Transverse colon (tissue), 4 donors: ENCODE results near the gene LRWD1. TPM values are rescaled to one million over a fixed set of nuclear protein-coding genes. Genes with fewer than 3 reads are reported as not detected.

Experiments
- DNase-seq: peaks from one replicate; pipeline ENCODE4 v3.0.0-alpha.2; 2019
- H3K27ac ChIP-seq, 4 donors: fragments of 200-600 bp; sonication (generic); 2 replicates each; pipeline ENCODE4 v1.5.1; 2016 to 2018; ENCODE audit warnings: inconsistent platforms in 4 of 4
- H3K27me3 ChIP-seq: fragments of 200-600 bp; sonication (generic); 2 replicates; pipeline ENCODE4 v1.5.1; 2017; ENCODE audit warnings: inconsistent platforms
- H3K36me3 ChIP-seq, 4 donors: fragments of 200-600 bp; sonication (generic); 2 replicates each; pipeline ENCODE4 v1.5.1; 2017 to 2019; ENCODE audit warnings: inconsistent platforms in 4 of 4
- H3K4me1 ChIP-seq, 4 donors: fragments of 200-600 bp; sonication (generic); 2 replicates each; pipeline ENCODE4 v1.5.1; 2017 to 2020; ENCODE audit warnings: inconsistent platforms in 4 of 4
- H3K4me3 ChIP-seq, 4 donors: fragments of 200-600 bp; sonication (generic); 1 replicate in 1 of 4; 2 replicates in 3 of 4; pipeline versions ENCODE4 v1.5.1 to v1.6.1; 2017 to 2019; ENCODE audit warnings: inconsistent platforms in 4 of 4
- H3K9me3 ChIP-seq, 2 donors: fragments of 200-600 bp; sonication (generic); 2 replicates each; pipeline ENCODE4 v1.5.1; 2017 to 2019; ENCODE audit warnings: inconsistent platforms in 2 of 2
- EP300 ChIP-seq: sonication (generic); formaldehyde crosslinking; IDR thresholded peaks from one replicate; pipeline ENCODE4 v1.6.1; 2017; ENCODE audit warnings: antibody characterized with exemption, low read depth
- POLR2A ChIP-seq: fragments of 450-650 bp; IDR thresholded peaks from one replicate; pipeline ENCODE4 v1.6.1; 2016; ENCODE audit warnings: antibody characterized with exemption, mild to moderate bottlenecking, moderate library complexity
- POLR2AphosphoS5 ChIP-seq, 3 donors: sonication (generic); formaldehyde crosslinking; IDR thresholded peaks; one replicate each; pipeline ENCODE4 v1.6.1; 2016; ENCODE audit warnings: antibody characterized with exemption in 3 of 3
- WGBS, 2 donors: methylation state at CpG; one replicate each; pipeline ENCODE4 v1.1.5; 2018; ENCODE audit warnings: low coverage in 1 of 2; 5-methylcytosine and 5-hydroxymethylcytosine counted together
- in situ Hi-C, 4 donors: fragments of 200-750 bp; cut with MboI; loops; one replicate each; pipeline versions ENCODE4 v1.15.0 to v1.15.1; 2017; ENCODE audit warnings: low sequenced_read_pairs in 3 of 4, low pct_ligation_motif_present in 1 of 4, low pct_unique_long_range_greater_than_20kb in 1 of 4
- intact Hi-C: fragments of 100-400 bp; cut with DNase I; formaldehyde crosslinking; loops from one replicate; pipeline ENCODE4 v1.15.1; 2023; ENCODE audit warnings: low total_unique reads
- total RNA-seq, 4 donors: library from RNA; depleted of rRNA; stranded (reverse); fragments of >200 nt; gene quantifications; one replicate each; pipeline ENCODE4 v1.1.0, GENCODE V29; 2016
- TF ChIP-seq, protein P1 (sequence below), 5 experiments: fragments of 200-600 bp in 3 of 5; fragments of 450-650 bp in 2 of 5; sonication (generic) in 3 of 5; IDR thresholded peaks; 1 replicate in 2 of 5; 2 replicates in 3 of 5; pipeline ENCODE4 v1.5.1; 2016 to 2017; ENCODE audit warnings: antibody characterized with exemption in 5 of 5, inconsistent platforms in 3 of 5, mild to moderate bottlenecking in 2 of 5, moderate library complexity in 1 of 5

The LRWD1 gene
- total RNA-seq, 4 donors from 2014 or later = 15.7 to 45.6 (median 18.4) TPM

GRCh38 chr7:102455596-102455995 lies 9.2 kb upstream of the LRWD1 start:
- peaks cover 0 to 28% (median 8%) of the 10 kb centered on the region in 4 donors for H3K36me3 ChIP-seq
- H3K4me3 ChIP-seq = no peak overlapping the region
- 87% methylated on average over 11 of the region's 11 CpGs; no CpG with 5 or more reads in 1 of the 2 donors for WGBS, 2 donors
- no peaks in the 10 kb centered on the region for H3K4me1 ChIP-seq
- in situ Hi-C loops (loop anchor here in 1 of 4 donors (10.0 kb wide), 1 partner anchor 51 kb away; no protein-coding TSS in a partner anchor), intact Hi-C loops (no loop called here)
- H3K9me3 ChIP-seq = no peaks in the 10 kb centered on the region
- H3K27me3 ChIP-seq = no peaks in the 10 kb centered on the region
- no peak overlapping the region for H3K27ac ChIP-seq
- DNase-seq = no peak
- no peak for TF ChIP-seq EP300
- no peak for TF ChIP-seq POLR2AphosphoS5 (IDR thresholded peaks at IDR 0.05)
- no peak for TF ChIP-seq POLR2A
- TF ChIP-seq, protein P1, sequence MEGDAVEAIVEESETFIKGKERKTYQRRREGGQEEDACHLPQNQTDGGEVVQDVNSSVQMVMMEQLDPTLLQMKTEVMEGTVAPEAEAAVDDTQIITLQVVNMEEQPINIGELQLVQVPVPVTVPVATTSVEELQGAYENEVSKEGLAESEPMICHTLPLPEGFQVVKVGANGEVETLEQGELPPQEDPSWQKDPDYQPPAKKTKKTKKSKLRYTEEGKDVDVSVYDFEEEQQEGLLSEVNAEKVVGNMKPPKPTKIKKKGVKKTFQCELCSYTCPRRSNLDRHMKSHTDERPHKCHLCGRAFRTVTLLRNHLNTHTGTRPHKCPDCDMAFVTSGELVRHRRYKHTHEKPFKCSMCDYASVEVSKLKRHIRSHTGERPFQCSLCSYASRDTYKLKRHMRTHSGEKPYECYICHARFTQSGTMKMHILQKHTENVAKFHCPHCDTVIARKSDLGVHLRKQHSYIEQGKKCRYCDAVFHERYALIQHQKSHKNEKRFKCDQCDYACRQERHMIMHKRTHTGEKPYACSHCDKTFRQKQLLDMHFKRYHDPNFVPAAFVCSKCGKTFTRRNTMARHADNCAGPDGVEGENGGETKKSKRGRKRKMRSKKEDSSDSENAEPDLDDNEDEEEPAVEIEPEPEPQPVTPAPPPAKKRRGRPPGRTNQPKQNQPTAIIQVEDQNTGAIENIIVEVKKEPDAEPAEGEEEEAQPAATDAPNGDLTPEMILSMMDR (IDR thresholded peaks at IDR 0.05) = no peak

GRCh38 chr7:102456327-102456726 lies 8.5 kb upstream of the LRWD1 start:
- in situ Hi-C loops = loop anchor here in 1 of 4 donors (10.0 kb wide), 1 partner anchor 52 kb away; no protein-coding TSS in a partner anchor
- no peak overlapping the region for H3K27ac ChIP-seq
- 94% methylated on average over 10 of the region's 10 CpGs; no CpG with 5 or more reads in 1 of the 2 donors for WGBS, 2 donors
- H3K9me3 ChIP-seq = no peaks in the 10 kb centered on the region
- no peak overlapping the region for H3K4me3 ChIP-seq
- H3K36me3 ChIP-seq = peaks cover 0 to 28% (median 8%) of the 10 kb centered on the region in 4 donors
- no peak for DNase-seq
- no peak for TF ChIP-seq POLR2AphosphoS5 (IDR thresholded peaks at IDR 0.05)
- no peaks in the 10 kb centered on the region for H3K27me3 ChIP-seq
- intact Hi-C loops = no loop called here
- H3K4me1 ChIP-seq = no peaks in the 10 kb centered on the region

DNA sequence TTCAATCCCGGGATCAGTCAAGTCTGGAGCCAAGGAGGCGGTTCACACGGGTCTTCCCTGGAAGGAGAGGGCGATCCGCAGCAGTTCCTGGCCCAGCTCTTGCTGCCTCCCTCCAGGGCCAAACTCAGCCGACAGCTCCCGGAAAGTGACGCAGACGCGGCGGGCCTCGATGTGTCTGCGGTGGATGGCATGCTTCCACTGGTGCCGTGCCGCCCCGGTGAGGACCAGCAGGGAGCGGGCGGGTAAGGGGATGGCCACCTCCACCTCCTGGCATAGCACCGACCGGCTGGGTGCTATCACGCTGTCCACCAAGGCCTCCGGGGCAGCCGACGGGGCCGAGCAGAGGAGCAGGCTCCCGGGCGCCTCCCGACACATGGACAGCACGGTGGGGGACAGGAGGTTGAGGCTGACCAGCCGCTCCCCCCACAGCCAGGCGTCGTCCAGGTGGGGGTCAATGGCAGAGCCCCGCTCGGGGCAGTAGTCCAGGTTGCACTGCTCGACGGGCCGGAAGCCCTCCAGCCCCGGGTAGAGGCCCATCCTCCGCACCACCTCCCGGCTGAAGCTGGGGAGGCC lies 7.3 kb upstream of the LRWD1 start:
- H3K4me3 ChIP-seq = no peak overlapping the region
- peaks cover 0 to 28% (median 8%) of the 10 kb centered on the region in 4 donors for H3K36me3 ChIP-seq
- intact Hi-C loops = no loop called here
- TF ChIP-seq POLR2A (no peak), POLR2AphosphoS5 (IDR thresholded peaks at IDR 0.05) (no peak), EP300 (no peak)
- TF ChIP-seq, protein P1 (IDR thresholded peaks at IDR 0.05) = no peak
- H3K4me1 ChIP-seq = no peaks in the 10 kb centered on the region
- no peak for DNase-seq
- in situ Hi-C loops = loop anchor here in 1 of 4 donors (10.0 kb wide), 1 partner anchor 53 kb away; no protein-coding TSS in a partner anchor
- no peaks in the 10 kb centered on the region for H3K9me3 ChIP-seq
- 96% methylated on average over 27 of the region's 40 CpGs; no CpG with 5 or more reads in 1 of the 2 donors for WGBS, 2 donors
- H3K27me3 ChIP-seq = no peaks in the 10 kb centered on the region
- no peak overlapping the region for H3K27ac ChIP-seq

DNA sequence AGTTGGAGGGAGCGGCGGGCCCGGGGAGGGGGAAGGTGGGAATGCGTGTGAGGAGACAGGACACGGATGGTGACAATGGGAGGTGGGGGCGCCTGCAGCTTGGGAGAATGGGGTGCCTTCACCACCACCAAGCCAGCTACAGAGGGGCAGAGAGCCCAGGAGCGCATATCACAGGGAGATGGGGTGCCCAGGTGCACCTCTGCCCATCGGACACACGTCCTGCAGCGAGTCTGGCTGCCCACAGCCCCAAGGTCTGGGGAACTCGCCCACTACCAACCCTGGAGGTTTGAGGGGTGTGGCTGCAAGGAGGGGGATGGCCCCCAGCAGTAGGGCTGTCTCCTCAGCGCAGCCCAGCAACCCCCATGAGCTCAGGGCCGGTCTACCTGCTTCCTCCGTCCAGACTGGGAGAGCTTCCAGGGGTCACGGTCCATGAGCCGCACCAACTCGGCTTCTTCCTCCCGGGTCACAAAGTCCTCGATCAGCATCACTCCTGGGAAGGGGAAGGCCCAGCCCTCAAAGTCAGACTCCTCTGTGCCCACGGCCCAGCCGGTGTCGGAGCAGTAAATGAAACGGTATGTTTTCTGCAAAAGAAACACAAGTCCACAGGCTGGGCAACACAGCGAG lies 5.5 kb upstream of the LRWD1 start:
- no peak overlapping the region for H3K4me3 ChIP-seq
- no peak for TF ChIP-seq EP300
- no peak for TF ChIP-seq POLR2AphosphoS5 (IDR thresholded peaks at IDR 0.05)
- TF ChIP-seq, protein P1 (IDR thresholded peaks at IDR 0.05) = no peak
- no peak for TF ChIP-seq POLR2A
- H3K4me1 ChIP-seq = peaks cover 7 to 10% (median 8%) of the 10 kb centered on the region in 4 donors
- WGBS, 2 donors = 94 to 95% methylated on average over 6 to 24 of the region's 24 CpGs
- H3K9me3 ChIP-seq = no peaks in the 10 kb centered on the region
- no peak for DNase-seq
- in situ Hi-C loops = loop anchor here in 1 of 4 donors (10.0 kb wide), 1 partner anchor 55 kb away; no protein-coding TSS in a partner anchor
- intact Hi-C loops = no loop called here
- H3K27me3 ChIP-seq = no peaks in the 10 kb centered on the region
- peaks cover 0 to 28% (median 8%) of the 10 kb centered on the region in 4 donors for H3K36me3 ChIP-seq
- no peak overlapping the region for H3K27ac ChIP-seq
